ENCODE data around the gene GORASP1.
"Not testable (repeated sequence)": the region's sequence is repeated elsewhere in the genome, so short reads cannot be mapped to it uniquely, and the experiment has no call there.

The GORASP1 gene

DNA sequence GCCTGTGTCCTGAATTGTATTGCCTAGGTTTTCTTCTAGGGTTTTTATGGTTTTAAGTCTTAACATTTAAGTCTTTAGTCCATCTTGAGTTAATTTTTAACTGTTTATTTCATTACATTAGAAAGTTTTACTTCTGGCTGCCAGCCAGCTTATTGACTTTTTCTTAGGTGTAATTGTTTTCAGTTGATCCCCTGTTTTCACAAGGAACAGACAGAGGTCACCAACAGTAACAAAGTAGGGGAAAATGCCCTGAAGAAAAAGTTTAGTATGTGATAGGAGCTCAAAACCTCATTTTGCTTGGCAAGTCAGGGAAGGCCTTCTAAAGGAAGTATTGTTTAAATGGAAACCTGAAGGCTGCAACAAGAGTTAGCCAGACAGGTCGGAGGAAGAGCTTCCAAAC lies 45.2 kb downstream of the GORASP1 start:
- DNase-seq: no peak

DNA sequence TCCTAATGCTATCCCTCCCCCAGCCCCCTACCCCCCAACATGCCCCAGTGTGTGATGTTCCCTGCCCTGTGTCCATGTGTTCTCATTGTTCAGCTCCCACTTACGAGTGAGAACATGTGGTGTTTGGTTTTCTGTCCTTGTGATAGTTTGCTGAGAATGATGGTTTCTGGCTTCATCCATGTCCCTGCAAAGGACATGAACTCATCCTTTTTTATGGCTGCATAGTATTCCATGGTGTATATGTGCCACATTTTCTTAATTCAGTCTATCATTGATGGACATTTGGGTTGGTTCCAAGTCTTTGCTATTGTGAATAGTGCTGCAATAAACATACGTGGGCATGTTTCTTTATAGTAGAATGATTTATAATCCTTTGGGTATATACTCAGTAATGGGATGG lies 46.2 kb downstream of the GORASP1 start:
- not testable (repeated sequence) for DNase-seq

DNA sequence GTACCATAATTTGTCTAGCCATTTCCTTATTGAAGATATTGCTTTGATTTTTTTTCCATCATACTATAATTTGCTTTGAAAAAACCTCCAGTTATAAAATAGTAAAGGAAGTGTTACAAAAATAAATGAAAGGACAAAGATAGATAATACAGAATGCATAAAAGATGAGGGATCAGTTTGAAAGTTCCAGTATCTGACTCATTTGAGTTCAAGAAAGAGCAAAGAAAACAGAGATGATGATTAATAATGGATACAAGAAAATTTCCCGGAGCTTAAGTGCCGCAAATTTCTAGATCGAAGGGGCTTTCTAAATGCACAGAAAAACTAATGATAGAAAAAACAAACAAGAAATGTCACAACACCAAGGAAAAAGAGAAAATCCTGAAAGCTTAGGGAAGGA lies 51.3 kb downstream of the GORASP1 start:
- DNase-seq: no peak

DNA sequence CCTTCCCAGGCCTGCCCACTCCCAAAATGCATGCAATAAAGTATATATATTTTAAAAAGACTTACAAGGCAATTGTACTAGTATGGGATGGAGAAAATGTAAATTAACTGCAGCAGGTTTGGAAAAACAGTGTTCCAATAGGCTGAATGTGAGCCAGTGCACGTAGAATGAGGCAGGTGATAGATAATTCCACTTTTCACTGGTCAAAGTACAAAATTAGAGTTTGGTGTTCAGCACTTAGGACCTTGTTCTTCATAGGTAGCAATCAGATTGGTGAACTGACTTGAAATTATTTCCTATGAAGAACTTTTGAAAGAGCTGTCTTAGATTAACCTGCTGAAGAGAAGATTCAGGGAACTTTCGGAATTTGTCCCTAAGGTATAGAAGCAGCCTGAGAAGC lies 53.7 kb downstream of the GORASP1 start:
- no peak for DNase-seq

- DNase-seq: no peak
These were observed 54.8 kb downstream of the GORASP1 start for GRCh38 chr3:39052583-39052982.

DNA sequence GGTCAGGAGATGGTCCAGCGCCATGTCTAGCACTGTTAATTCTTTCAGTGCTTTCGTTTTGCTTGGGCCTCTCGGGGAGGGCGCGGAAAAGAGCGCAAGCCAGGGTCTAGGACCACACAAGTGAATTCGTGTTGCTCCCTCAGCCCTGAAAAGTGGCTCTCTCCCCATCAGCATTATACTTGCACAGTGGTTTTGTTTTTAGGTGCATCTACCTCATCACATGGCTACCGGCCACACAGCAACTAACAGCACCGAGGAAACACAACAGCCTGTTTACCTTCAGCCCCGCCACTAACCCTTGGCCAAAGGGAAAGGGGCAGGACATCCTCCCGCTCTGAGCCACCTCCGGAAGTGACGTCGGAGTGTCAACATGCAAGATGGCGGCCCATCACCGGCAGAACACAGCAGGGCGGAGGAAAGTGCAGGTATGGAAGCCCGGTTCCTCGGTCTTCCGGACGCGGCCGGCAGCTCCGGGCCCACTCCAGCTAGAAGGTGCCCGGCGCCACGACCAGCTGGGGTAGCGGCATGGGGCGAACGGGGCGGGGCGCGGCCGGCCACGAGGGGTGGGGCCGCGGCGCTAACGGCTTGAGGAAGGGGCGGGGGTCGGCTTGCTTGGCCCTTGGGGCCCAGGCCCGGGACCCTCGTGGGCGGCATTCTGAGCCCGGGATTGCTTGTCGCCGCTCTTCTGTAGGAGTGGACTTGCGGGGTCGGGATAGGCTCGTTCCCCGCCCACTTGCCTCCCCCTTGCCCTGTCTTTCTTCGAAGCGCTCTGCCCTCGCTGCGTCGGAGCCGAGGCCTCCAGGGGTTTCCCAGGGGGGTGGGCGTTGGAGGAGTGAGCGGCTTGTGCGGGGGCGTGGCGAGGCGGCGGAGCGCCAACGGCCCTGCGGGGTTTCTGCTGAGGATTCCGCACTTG lies 55.5 kb downstream of the GORASP1 start, which contains the start of the genes SCN11A and WDR48:
Gene SCN11A, minus strand, starts transcription at position 296 of the 913 bp plus-strand sequence. CDS start 101,582 bp downstream, outside the sequence.
Gene WDR48, plus strand, starts transcription at position 368 of the 913 bp plus-strand sequence. Its CDS starts 10 bp downstream, at position 378.
- DNase-seq: peak; percentile 91

DNA sequence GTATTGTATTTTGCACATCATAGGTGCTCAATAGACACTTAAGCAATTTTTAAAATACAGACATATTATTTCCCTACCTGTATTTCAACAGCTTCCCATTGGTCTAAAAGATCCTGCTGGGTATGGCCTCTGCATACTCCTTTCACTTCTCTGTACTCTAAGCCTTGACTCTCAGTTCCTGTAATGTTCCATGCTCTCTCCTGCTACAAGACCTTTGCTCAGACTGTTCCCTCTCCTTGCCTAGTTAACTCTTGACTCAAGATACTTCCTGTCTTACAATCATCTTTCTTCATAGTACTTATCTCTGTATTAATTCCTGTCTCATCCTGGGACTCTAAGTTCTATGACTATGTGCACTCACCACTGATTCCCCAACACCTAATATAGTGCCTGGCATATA lies 57.4 kb downstream of the GORASP1 start:
- DNase-seq: no peak
